EH (cell line): Measurements from ENCODE around the gene CAB39.
"Not testable (repeated sequence)": the region's sequence is repeated elsewhere in the genome, so short reads cannot be mapped to it uniquely, and the experiment has no call there.

Experiments
- DNase-seq: peaks from one replicate; pipeline ENCODE4 v3.0.0-alpha.2; 2015; ENCODE audit warnings: low read depth

CAB39 gene

GRCh38 chr2:230715201-230715600 lies 2.6 kb downstream of the CAB39 start:
- peak; percentile 30 for DNase-seq

DNA sequence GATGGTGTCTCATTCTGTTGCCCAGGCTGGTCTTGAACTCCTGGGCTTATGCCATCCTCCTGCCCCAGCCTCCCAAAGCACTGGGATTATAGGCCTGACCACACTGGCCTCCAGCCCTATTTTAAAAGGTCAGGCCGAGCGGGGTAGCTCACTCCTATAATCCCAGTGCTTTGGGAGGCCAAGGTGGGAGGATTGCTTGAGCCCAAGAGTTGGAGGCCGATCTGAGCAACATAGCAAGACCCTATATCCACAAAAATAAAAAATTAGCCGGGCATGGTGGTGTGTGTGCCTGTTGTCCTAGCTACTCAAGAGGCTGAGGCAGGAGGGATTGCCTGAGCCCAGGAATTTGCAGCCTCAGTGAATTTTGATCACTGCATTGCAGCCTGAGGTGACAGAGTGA lies 3.9 kb downstream of the CAB39 start:
- no peak for DNase-seq

GRCh38 chr2:230717600-230717999 lies 5.0 kb downstream of the CAB39 start:
- peak; percentile 42 for DNase-seq

DNA sequence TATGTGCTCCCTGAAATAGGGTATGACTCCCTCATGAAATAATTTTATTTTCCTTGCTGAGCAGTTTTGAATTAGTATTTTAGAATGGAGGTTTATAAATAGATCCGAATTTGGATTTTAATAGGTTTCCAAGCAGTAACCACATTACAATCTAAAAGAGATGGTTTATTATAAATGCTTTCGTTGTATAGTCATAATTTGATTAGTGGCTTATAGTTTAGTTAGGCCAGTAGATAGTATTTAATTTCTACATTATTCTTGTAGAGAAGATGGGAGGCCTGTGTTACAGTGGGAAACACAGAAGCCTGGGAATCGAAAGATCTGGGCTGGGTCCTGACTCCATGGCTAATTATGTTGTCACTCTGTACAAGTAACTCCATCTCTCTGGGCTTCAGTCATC lies 6.7 kb downstream of the CAB39 start:
- peak; percentile 55 for DNase-seq

GRCh38 chr2:230721712-230722111 lies 9.1 kb downstream of the CAB39 start:
- peak; percentile 54 for DNase-seq

- no peak for DNase-seq
Measured at GRCh38 chr2:230722207-230722885, 9.7 kb downstream of the CAB39 start.

- no peak for DNase-seq
Measured at GRCh38 chr2:230723363-230723762, 10.7 kb downstream of the CAB39 start.

GRCh38 chr2:230724957-230725356 lies 12.3 kb downstream of the CAB39 start:
- not testable (repeated sequence) for DNase-seq

DNA sequence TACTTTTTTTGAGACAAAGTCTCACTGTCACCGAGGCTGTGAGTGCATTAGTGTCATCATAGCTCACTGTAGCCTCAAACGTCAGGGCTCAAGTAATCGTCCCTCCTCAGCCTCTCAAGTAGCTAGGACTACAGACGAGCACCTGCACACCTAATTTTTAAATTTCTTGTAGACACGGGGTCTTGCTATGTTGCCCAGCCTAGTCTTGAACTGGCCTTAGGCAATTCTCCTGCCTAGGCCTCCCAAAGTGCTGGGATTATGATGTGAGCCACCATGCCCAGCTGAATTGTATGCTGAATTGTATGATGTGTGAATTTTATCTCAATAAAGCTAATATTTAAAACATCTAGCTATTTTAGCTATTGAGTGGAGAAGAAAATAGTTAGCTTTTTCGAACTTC lies 18.9 kb downstream of the CAB39 start:
- no peak for DNase-seq

- no peak for DNase-seq
Measured at GRCh38 chr2:230732914-230733401, 20.3 kb downstream of the CAB39 start.

DNA sequence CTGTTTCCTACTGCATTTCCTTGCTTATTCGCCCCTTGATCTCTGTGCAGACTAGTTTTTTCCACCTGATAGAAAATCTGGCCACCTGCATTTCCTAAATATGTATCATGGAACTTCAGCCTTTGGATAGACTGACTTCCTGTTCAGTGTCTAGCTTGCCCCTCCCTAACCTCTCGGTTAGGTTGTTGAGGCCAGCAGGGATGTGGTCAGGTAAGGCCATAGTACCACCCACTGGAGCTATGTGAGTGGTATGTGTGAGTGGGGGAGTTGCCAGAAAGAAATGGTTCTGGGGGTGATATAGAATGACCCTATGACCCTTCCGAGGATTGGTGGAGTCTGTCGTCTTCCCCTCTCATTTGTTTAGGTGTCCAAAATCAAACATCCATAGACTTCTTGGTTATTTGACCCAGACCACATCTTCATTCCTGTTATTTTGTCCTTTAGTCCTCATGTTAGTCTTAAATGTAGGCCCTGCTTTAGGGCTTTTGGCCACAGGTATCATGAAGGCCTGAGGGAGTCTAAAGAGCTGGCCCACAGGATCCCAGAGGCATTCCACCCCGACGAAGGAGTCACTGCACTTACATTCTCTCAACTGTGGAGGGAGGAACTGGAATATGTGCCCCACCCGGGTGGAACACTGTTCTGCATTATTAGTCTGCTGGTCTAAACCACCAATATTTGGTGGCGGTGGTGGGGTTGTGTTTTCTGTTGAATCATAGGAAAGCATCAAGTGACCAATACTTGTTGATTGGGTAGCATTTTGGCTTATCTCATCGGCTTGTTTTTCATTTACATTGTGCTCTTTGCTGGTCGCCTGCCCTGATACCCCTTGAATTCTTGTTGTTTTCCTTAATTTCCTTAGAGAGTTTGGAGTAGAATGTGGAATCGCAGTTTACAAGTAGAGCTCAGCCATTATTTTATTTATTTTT lies 21.9 kb downstream of the CAB39 start:
- no peak for DNase-seq

DNA sequence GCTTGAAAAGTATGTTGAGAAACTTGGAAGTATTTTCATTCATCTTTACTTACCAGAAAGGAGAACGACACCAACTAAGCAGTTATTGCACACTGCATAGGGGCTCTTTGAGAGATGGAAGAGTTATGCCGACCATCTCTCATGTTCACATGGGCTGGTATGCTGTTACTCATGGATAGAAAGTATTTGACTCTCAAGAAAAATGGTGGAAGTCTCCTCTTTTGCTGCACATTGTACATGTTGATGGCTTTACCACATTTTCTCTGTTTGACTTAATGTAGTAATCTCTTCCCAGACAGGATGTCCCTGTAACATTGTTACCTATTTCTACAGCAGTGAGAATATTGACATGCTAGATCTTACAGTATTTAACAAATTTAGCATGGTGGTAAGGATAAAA lies 23.2 kb downstream of the CAB39 start:
- DNase-seq = no peak

GRCh38 chr2:230737300-230737699 lies 24.7 kb downstream of the CAB39 start:
- no peak for DNase-seq

- DNase-seq = no peak
Measured at GRCh38 chr2:230737791-230738226, 25.2 kb downstream of the CAB39 start.

DNA sequence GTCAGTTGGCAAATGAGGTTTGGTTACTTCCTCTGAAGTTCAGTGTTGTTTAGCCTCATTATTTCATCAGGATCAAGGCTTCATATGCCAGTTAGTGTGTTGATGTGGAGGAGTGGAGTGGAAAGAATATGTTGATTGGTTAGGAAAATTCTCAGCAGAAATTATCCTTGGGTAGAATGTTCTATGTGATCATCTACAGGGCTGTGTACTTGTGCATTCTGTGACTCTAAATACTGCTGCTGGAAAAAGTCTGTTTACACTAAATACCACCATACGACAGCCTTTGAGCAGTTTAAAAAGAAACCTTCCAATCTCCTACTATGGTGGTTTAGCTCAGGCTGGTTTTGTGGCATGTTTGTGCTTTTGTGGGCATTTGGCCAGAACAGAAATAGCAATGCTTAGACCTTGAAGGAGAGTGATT lies 25.8 kb downstream of the CAB39 start:
- DNase-seq = peak; percentile 64

- no peak for DNase-seq
Measured at GRCh38 chr2:230738924-230739323, 26.3 kb downstream of the CAB39 start.

GRCh38 chr2:230739961-230740360 lies 27.3 kb downstream of the CAB39 start:
- DNase-seq = no peak

DNA sequence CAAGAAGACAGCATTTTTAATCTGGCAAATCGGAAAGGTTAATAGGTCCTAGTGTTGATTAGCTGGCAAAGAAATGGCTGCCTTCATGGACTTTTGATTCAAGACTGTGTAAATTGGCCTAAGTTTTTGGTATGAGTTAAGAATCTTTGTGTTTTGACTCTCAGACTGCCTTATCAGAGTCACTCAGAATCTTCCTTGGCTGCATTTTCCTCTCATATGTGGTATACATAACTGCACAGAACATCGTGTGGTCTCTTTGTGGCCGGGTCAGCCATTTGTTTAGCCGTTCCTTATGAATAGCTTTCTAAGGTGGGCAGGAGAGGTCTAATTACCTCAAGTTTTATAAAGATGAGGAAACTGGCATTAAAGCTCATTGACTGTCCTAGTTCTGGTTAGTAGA lies 30.1 kb downstream of the CAB39 start:
- DNase-seq = no peak

- no peak for DNase-seq
Measured at GRCh38 chr2:230746213-230746612, 33.6 kb downstream of the CAB39 start.

DNA sequence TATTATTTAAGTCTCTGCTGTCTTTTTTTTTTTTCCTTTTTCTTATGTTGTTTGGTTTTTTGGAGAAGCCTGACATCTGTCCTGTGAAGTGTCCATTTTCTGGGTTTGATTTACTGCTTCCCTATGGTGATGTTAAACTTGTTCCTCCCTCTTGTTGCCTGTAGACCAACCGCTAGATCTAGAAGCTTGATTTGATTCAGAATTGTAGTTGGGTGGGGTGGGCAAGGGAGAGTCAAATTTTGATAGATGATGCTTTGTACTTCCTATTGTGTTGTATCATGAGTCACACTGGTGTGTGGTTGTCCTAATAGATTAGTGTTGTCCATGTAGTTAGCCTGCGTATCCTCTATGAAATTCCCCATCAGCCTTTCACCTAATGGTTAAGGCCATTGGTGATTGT lies 35.4 kb downstream of the CAB39 start:
- DNase-seq = no peak

- DNase-seq = peak; percentile 41
Measured at GRCh38 chr2:230749111-230749510, 36.5 kb downstream of the CAB39 start.

DNA sequence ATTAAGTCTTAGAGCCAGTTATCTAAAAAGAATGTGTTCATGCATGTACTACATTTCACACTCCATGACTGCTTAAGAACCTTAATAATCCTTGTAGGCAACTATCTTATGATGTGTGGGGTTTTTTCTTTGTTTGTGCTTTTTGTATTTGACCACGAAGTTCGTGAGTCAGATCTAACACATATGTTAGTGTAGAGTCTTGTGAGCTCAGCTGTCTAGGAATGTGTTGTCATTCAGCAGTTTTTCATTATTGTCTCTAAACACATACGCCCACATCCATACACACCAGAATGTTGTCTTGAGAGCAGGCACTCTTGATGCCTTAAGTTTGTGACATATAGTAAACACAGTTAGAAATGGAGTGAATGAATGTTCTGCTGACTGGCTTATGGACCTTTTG lies 38.4 kb downstream of the CAB39 start:
- DNase-seq = peak; percentile 68

- DNase-seq = no peak
Measured at GRCh38 chr2:230754200-230754599, 41.6 kb downstream of the CAB39 start.
